Skin epidermis (tissue), 12 donors: ENCODE data around the gene EPHB3.
A peak's percentile ranks its signal among the peaks of the same experiment; 100 is the strongest.
"Not testable (repeated sequence)": the region's sequence is repeated elsewhere in the genome, so short reads cannot be mapped to it uniquely, and the experiment has no call there.

ENCODE experiments used
- H3K27ac ChIP-seq, 21 experiments: fragments of 200-600 bp; sonication (generic) in 11 of 21; one replicate each; pipeline ENCODE4 v1.5.0; 2020; ENCODE audit warnings: mild to moderate bottlenecking in 3 of 21, inconsistent platforms in 2 of 21, moderate library complexity in 2 of 21
- H3K4me3 ChIP-seq, 7 experiments: fragments of 200-600 bp; sonication (generic) in 2 of 7; one replicate each; pipeline ENCODE4 v1.5.0; 2020; ENCODE audit warnings: inconsistent platforms in 2 of 7, mild to moderate bottlenecking in 2 of 7, moderate library complexity in 1 of 7

EPHB3 gene

DNA sequence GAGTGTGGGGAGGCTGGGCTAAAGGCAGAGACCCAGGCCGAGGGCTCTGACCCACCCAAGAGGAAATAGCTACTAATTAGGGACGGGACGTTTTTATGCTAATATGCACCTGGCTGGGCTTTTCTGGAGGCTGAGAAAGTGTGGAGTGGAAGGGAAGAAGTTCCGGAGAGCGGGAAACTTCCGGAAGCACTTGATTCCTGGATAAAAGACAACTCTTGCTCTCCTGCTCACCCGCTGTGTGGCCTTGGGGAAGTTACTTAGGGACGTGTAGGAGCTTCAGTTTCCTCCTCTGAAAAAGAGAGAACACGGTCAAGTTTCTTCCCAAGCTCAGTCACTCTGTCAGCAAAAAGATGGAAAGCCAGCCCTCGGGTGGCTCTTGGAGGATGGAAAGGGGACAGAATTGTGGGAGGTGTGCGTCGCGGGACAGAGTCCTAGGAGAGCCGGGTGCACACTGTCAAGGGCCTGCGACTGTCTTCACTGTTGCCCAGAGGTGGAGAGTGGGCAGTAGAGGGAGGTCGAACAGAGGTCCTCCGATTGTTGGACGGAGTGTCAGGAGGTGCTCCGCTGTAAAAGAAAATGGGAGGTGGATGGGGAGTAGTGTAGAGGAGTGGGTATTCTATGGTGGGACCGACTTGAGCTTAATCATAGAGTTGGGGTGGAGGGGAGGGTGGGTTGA is 43.2 kb downstream of the EPHB3 start:
- peak overlapping the region in 14 of 21 experiments; percentile 7 to 87 (median 65) for H3K27ac ChIP-seq
- peak overlapping the region; percentile 8 to 38 (median 26) for H3K4me3 ChIP-seq

DNA sequence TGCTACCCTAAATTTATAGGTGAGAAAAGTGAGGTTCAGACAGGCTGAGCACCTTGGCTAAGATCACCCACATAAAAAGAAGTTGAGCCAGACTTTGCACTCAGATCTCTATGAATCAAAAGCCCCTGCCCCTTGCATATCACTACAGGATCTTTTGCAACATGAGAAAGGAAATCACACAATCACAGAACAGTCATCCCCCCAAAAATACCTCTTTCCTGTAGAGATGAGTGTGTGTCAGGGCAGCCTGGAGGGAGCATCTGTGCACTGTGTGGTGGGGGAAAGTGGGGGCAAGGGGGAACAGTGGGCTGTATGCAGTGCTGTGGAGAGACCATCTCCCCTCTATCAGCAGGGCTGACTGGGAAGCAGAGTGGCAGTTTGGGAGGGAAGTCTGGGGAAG is 46.6 kb downstream of the EPHB3 start:
- no peak overlapping the region for H3K4me3 ChIP-seq
- no peak overlapping the region for H3K27ac ChIP-seq

DNA sequence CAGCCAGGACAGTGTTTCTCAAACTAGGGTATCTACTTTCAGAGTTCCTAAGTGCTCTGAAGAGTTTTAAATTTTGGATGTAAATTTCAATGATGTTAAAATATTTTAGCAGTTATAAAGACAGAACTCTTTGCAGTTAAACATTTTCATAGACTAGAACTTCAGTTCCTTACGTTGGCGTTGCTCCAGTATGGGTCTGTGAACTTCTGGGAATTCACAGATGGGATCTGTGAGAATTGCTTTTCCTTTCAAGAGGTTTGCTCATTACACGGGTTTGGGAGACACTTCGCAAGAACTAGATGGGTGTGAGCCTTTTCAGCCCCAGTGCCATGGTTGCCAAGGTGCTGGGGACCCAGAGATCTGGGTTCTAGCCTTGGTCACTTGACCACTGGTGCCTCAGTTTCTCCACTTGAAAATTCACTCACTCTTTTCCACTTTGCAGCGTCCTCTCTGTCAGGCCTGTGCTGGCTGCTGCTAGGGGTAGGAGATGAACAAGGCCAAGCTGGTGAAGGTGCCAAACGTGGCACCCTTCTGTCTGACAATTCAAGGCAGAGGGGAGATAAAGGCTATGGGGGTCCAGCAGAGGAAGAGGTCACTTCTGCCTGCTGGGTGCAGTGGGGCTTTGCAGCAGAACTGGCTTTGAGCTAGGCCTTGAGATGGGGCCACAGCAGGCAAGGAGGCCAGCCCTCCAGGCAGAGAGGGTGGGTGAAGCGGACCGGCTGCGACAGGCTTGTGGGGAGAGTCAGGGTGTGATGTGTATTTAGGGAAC is 48.1 kb downstream of the EPHB3 start:
- Histone ChIP-seq H3K4me3 (no peak overlapping the region), H3K27ac (no peak overlapping the region)

DNA sequence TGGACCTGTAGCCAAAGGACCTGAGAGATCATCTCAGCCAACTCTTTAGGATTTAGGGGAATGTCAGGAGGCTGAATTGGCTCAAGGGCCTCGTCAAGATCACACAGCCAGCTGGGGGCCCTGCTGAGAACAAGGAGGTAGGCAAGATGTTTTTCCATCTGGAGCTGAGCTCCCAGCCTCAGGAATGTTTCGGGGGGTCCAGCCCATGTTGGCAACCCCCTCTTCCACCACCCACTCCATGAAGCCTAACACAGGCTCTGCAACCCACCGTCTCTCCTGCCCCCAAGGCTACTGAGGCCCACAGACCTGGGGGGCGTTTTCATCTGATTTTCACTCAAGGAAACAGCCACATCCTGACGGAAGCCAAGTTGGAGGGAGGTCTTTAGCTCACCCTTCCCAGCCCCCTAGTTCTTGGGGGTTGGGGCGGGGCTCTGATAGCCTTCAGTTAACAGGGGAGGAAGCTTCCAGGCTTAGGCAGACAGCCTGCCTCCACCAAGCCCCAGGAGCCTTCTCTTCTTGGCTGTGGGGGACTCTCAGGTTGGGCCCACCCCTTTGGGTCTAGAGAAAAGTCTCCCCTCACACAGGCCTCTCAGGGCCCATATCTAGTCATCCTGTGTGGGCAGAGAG is 48.8 kb downstream of the EPHB3 start:
- H3K4me3 ChIP-seq: no peak overlapping the region
- no peak overlapping the region for H3K27ac ChIP-seq

DNA sequence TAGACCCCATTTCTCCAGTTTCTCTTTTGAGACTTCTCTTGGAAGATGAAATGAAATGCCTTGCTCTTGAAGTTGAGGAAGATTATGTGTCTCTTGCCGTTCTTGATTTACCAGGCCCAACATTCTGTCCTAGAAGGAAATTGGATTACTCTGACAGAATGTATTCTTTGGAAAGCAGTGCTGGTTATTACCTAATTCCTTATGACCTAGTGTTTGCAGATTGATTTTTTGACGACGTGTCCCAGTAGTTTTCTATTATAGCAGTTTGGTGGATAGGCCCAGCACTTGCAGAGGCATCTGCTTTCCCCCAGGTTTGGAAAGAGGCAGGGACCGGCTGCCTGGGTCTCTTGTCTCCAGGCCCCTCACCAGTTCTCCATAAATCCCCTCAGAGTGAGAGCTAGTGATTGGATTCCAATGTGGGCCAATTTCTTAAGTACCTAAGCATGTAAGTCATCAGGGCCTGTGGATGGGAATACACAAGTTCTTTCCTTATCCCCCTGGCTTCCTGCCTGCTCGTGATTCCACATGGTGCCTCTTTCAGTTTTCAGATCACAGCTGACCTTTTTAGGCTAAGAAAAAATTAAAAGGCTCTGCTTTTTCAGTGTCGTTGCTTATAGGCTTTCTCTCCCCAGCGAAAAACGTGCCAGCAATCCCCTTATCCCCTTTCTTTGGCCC is 50.2 kb downstream of the EPHB3 start:
- H3K4me3 ChIP-seq: no peak overlapping the region
- no peak overlapping the region for H3K27ac ChIP-seq

DNA sequence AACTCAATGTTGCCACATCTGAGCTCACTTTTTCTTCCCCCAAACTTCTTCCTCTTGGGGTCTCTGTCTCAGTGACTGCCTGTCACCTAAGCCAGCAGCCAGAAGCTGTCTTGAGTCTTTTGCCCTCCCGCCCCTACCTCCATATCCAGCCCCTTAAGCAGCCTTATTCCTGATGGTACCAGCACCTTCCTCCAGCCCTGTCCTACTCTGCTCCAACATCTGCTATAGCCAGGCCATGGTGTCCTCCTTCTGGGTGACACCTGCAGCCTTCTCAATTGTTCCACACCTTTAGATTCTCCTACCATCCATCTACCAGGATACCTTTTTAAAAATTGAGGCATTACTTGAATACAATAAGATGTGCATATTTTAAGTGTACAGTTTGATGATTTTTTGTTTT is 53.8 kb downstream of the EPHB3 start:
- Histone ChIP-seq H3K4me3 (no peak overlapping the region), H3K27ac (no peak overlapping the region)

DNA sequence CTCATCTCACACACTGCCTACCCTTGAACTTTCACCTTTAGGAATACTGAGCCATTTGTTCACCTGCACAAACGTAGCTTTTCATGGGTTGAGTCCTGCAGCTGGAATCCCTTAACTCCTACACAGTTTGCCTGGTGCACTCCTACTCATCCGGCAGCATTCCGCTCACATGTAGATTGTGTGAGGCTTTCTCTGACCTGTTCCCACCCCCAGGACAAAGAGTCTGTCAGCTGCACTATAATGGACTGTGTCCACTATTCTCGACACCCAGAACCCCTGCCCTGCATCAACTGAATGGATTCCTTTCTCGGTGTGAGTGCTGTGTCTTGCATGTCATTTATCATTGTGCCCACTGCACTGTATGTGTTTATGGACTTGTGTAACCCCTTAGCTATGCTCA is 54.9 kb downstream of the EPHB3 start:
- Histone ChIP-seq H3K4me3 (no peak overlapping the region), H3K27ac (no peak overlapping the region)

DNA sequence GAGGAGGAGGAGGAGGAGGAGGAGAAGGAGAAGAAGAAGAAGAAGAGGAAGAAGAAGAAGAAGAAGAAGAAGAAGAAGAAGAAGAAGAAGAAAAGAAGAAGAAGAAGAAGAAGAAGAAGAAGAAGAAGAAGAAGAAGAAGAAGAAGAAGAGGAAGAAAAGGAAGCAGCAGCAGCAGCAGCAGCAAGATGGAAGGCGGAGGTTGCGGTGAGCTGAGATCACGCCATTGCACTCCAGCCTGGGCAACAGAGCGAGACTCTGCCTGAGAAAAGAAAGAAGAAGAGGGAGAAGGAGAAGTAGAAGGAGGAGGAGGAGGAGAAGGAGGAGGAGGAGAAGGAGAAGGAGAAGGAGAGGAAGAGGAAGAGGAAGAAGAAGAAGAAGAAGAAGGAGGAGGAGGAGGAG is 55.7 kb downstream of the EPHB3 start:
- H3K4me3 ChIP-seq, H3K27ac ChIP-seq: not testable (repeated sequence)

DNA sequence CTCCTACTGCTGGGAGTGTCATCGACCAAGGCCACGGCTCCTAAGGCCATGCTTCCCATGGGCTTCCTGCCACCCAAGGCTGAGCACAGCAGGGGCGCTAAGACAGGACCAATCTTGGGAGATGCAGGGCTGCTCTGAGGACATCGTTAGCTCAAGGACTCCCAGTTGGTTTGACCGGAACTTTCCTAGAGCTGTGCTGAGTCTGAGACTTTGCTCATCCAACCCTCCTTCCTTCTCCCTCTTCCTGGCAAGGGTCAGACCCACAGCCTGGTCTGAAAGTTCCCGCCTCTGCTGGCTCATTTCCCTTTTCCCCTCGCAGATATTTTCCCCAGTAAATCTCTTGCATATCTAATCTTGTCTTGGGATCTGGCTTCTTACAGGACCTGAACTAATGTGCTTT is 57.2 kb downstream of the EPHB3 start:
- H3K4me3 ChIP-seq: no peak overlapping the region

DNA sequence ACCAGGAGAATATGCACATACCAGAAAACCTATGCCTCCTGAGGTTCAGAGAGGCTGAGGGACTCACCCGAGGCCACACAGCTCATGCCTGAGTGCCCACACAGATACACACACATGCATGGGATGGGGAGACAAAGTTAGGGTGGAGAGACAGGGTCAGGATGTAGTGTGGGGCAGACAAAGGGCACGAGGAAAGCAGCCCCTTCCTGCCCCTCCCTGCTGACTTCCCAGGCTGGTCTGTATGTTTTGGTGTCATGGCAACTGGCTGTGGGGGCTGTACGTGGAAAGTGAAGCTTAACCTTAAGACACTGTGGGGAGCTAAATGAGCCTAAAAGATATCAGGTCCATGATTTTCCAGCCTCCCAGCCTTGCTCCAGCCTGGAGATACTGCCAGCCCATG is 57.8 kb downstream of the EPHB3 start:
- Histone ChIP-seq H3K4me3 (no peak overlapping the region), H3K27ac (peak overlapping the region in 1 of 21 experiments; percentile 10)

More for the DNA sequence above, 57.2 kb downstream of the EPHB3 start:
- H3K27ac ChIP-seq: no peak overlapping the region

DNA sequence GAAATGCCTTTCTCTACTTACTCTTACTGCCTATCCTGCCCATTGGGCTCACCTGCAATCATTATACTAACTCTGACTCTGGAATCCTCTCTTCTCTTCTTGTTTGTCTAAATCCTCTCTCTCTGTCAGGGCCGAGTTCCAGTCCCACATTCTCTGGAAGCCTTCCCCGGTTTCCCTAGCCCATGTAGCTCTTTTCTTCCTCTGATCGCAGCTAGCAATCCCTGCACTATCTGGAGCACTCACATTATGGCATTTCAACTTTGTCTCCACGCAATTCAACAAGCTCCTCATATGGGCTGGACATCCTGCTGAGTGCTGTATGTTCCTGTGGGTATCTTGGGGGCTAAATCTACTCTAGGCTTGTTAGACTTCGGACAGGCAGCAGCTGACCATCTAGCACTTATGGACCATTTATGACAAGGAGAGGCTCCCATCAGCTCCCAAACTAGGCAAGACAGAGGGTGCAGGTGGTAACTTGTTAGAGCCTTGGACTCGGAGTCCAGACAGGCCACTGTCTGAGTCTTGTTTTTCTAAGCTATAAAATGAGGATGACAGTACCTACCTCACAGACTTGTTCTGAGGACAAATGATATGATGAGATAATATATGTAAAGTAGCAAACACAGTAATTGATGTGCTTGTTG is 58.3 kb downstream of the EPHB3 start:
- peak overlapping the region in 1 of 21 experiments; percentile 10 for H3K27ac ChIP-seq
- H3K4me3 ChIP-seq: no peak overlapping the region

DNA sequence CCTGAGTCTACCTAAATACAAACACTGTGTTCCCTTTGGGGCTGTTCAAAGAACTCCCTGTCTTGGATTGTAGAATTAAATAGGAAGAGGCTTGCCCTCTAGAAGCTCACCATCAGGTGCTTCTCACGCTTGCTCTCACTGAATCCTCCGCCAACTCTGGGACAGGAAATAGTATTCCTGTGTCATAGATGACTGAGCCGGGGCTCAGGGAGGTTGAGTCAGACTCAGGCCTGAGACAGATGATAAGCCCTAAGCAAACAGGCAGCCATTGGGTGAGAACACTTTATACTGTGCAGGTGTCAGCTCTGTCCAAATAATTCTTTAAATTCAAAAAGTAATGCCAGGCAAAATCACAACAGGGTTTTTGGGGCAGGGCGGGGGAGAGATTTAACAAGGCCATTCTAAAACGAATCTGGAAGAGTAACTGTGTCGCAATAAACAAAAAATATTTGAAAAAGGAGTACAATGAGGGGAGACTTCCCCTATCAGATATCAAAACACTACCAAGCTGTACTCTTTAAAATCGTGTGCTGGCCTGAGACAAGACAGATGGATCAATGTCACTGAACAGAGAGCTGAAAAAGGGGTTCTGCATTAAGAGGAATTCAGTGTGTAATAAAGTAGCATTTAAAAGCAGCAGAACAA is 59.0 kb downstream of the EPHB3 start:
- Histone ChIP-seq H3K4me3 (no peak overlapping the region), H3K27ac (no peak overlapping the region)

DNA sequence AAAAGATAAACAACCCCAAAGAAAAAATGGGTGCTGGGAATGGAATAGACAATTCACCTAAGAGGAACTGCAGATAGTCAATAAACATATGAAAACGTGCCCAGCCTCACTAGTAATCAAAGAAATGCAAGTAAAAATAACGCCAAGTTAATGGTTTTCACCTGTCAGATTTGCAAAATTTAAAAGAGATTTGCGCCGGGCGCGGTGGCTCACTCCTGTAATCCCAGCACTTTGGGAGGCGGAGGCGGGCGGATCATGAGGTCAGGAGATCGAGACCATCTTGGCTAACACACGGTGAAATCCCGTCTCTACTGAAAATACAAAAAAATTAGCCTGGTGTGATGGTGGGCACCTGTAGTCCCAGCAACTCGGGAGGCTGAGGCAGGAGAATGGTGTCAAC is 60.6 kb downstream of the EPHB3 start:
- H3K27ac ChIP-seq: not testable (repeated sequence)

DNA sequence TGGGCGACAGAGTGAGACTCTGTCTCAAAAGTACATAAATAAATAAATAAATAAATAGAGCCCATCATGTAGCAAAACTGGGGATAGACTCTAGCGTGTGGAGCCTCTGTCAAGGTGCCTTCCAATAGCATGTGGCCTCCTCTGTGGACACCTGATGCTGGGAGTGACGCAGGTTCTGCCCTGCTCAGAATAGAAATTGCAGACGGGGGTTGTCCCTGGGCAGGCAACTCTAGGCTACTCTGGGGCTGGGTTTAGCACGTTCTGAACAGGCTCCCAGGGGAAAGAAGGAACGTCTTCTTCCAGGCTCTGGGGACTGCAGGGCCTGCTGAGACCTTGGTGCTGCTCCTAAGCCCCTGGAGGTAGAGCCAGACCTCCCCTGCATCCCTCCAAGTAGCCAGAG is 65.3 kb downstream of the EPHB3 start:
- Histone ChIP-seq H3K27ac (no peak overlapping the region), H3K4me3 (no peak overlapping the region)

More for the DNA sequence above, 60.6 kb downstream of the EPHB3 start:
- not testable (repeated sequence) for H3K4me3 ChIP-seq

DNA sequence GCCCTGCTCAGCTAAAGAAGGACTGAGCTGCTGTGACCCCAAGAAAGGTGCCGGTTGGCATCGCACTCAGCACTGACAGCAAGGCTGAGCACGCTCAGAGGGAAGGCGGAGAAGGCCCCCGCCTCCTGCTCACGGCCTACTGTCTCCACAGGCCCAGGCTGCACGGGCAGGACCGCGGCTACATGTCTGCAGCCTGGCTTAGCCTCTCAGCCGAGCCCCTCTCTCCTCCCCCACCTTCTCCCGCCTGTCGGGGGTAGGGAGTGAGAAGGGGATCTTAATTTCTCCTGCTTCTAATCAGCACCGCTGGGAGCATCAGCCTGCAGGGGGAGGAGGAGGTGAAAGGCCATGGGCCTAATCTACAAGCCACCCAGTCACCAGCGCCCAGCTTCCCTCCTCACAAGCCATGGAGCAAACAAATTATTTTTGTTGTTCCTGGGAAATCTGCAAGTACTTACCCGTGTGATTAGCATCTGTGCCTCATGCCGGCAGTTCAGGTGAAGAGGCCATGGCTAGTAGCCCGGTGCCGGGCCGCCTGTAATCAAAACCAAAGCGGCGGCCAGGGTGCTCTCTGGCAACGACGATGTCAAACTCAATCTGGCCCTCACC is 68.1 kb downstream of the EPHB3 start:
- Histone ChIP-seq H3K27ac (no peak overlapping the region), H3K4me3 (no peak overlapping the region)

DNA sequence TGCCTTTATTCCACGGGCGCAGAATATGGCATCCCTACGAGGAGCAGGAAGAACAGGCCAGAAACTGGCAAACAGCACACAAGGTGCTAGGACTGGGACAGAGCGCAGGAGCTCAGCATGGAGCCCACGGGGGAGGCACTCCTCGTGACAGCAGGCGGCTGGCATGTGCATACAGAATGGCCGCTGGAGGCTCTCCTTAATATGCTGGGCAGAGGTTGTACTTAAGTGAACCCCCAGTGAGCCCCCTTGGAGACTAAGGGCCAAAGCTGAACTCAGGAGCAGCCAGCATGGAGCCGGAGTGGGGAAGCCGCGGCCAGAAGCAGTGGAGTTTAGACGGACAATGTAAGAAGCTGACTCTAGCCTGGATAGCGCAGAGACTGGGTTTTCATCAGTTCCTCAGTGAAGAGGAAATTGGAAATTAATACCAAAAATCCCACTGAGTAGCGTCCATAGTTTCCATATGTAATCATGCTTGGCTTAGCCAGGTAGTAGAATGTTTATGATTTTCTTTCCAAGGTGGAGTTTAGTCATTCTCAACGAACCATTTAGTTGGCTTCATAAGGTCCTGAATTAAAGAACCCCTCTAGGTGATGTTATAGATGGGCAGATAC is 69.4 kb downstream of the EPHB3 start:
- Histone ChIP-seq H3K4me3 (no peak overlapping the region), H3K27ac (peak overlapping the region in 2 of 21 experiments; percentile 11 to 27)

DNA sequence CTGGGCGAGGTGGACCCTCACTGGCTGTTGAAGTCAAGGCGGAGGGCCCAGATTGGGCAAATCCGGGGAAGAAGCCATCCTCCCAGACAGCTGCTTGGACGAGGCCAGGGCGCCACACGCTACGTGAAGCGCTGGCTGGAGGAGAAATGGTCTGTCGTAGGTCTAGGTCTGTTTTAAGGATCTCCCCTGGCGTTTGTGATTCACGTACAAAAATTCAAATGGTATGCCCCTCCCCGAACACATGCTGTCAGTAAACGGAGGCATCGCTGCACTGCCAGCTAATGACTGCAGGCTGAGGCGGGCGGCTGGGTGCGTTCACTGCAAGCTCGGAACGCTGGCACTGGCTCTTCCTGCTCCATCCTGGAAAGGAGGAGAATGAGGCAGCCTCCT is 69.9 kb downstream of the EPHB3 start:
- H3K27ac ChIP-seq: peak overlapping the region in 2 of 21 experiments; percentile 27 to 42
- H3K4me3 ChIP-seq: no peak overlapping the region
